Measurements from ENCODE around the gene TANK.

DNA sequence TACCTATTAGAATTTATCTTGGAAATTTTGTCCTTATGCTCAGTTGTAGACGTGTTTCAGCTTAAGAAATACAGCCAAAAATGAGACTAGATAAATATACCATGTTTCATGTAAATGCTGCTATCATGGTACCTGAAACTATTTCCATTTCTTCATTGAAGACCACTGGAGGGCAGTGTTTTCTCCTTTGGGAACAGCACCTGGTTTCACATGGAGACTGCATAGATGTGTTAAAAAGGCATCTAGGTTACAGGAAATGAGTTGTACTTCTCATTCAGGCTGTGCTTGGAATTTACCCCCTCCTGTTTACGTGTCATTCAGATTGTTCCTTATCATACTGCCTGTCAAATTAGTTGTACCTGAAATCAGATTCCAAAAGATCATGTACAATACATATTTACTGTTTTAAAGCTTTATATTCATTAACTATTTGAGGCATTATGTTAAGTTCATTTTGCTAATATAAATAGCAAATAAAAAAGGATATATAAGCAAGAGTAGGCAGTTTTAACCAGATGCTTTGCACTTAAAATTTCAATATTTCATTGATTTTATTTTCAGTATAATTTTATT is 90.7 kb downstream of the TANK start:
- TF ChIP-seq RAD21 (conservative IDR thresholded peaks at IDR 0.05) (peak; percentile 70), TAF1 (IDR thresholded peaks at IDR 0.05; ENCODE audit: low read depth) (no peak), EZH2 (IDR thresholded peaks at IDR 0.05; ENCODE audit: borderline replicate concordance, insufficient read depth, low read length, poor library complexity, severe bottlenecking) (no peak)
- TF ChIP-seq, protein P1, sequence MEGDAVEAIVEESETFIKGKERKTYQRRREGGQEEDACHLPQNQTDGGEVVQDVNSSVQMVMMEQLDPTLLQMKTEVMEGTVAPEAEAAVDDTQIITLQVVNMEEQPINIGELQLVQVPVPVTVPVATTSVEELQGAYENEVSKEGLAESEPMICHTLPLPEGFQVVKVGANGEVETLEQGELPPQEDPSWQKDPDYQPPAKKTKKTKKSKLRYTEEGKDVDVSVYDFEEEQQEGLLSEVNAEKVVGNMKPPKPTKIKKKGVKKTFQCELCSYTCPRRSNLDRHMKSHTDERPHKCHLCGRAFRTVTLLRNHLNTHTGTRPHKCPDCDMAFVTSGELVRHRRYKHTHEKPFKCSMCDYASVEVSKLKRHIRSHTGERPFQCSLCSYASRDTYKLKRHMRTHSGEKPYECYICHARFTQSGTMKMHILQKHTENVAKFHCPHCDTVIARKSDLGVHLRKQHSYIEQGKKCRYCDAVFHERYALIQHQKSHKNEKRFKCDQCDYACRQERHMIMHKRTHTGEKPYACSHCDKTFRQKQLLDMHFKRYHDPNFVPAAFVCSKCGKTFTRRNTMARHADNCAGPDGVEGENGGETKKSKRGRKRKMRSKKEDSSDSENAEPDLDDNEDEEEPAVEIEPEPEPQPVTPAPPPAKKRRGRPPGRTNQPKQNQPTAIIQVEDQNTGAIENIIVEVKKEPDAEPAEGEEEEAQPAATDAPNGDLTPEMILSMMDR (IDR thresholded peaks at IDR 0.05; ENCODE audit: poor library complexity, severe bottlenecking) = peak; percentile 76
- TF ChIP-seq, protein P2, sequence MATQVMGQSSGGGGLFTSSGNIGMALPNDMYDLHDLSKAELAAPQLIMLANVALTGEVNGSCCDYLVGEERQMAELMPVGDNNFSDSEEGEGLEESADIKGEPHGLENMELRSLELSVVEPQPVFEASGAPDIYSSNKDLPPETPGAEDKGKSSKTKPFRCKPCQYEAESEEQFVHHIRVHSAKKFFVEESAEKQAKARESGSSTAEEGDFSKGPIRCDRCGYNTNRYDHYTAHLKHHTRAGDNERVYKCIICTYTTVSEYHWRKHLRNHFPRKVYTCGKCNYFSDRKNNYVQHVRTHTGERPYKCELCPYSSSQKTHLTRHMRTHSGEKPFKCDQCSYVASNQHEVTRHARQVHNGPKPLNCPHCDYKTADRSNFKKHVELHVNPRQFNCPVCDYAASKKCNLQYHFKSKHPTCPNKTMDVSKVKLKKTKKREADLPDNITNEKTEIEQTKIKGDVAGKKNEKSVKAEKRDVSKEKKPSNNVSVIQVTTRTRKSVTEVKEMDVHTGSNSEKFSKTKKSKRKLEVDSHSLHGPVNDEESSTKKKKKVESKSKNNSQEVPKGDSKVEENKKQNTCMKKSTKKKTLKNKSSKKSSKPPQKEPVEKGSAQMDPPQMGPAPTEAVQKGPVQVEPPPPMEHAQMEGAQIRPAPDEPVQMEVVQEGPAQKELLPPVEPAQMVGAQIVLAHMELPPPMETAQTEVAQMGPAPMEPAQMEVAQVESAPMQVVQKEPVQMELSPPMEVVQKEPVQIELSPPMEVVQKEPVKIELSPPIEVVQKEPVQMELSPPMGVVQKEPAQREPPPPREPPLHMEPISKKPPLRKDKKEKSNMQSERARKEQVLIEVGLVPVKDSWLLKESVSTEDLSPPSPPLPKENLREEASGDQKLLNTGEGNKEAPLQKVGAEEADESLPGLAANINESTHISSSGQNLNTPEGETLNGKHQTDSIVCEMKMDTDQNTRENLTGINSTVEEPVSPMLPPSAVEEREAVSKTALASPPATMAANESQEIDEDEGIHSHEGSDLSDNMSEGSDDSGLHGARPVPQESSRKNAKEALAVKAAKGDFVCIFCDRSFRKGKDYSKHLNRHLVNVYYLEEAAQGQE (IDR thresholded peaks at IDR 0.05; ENCODE audit: borderline replicate concordance) = no peak
